Right lobe of liver (tissue), 4 donors: ENCODE measurements around the gene HLA-E.

ENCODE experiments used
- POLR2A ChIP-seq: fragments of 450-650 bp; IDR thresholded peaks from one replicate; pipeline ENCODE4 v1.6.1; 2017; ENCODE audit warnings: antibody characterized with exemption, mild to moderate bottlenecking
- TF ChIP-seq, protein P1 (sequence below), 4 donors: fragments of 200-600 bp in 3 of 4; fragments of 450-650 bp in 1 of 4; IDR thresholded peaks; one replicate each; pipeline versions ENCODE4 v1.5.1 to v1.8.0; 2016 to 2022; ENCODE audit warnings: antibody characterized with exemption in 4 of 4, mild to moderate bottlenecking in 2 of 4
- donor health status: DM: no; HTN: no; CAD: no.
- donor health status: DM: no; HTN: no; CAD: no.
- donor health status: DM: no; HTN: yes; CAD: no.

GRCh38 chr6:30515106-30515505 is 25.8 kb downstream of the HLA-E start:
- TF ChIP-seq, protein P1, sequence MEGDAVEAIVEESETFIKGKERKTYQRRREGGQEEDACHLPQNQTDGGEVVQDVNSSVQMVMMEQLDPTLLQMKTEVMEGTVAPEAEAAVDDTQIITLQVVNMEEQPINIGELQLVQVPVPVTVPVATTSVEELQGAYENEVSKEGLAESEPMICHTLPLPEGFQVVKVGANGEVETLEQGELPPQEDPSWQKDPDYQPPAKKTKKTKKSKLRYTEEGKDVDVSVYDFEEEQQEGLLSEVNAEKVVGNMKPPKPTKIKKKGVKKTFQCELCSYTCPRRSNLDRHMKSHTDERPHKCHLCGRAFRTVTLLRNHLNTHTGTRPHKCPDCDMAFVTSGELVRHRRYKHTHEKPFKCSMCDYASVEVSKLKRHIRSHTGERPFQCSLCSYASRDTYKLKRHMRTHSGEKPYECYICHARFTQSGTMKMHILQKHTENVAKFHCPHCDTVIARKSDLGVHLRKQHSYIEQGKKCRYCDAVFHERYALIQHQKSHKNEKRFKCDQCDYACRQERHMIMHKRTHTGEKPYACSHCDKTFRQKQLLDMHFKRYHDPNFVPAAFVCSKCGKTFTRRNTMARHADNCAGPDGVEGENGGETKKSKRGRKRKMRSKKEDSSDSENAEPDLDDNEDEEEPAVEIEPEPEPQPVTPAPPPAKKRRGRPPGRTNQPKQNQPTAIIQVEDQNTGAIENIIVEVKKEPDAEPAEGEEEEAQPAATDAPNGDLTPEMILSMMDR (IDR thresholded peaks at IDR 0.05): no peak
- no peak for TF ChIP-seq POLR2A
